Measurements from ENCODE around the gene CLDN7. TPM values are rescaled to one million over a fixed set of nuclear protein-coding genes. Genes with fewer than 3 reads are reported as not detected.

CLDN7 gene
- total RNA-seq, 1 donor from 2014 or later, result 0.40 TPM

- Mint-ChIP-seq H3K9me3 (no peaks in the 10 kb centered on the region), H3K27me3 (peaks cover 43% of the 10 kb centered on the region), H3K27ac (no peak overlapping the region), H3K4me1 (peaks cover 15% of the 10 kb centered on the region), H3K4me3 (peak overlapping the region; percentile 77), H3K36me3 (ENCODE audit: low read depth) (no peaks in the 10 kb centered on the region)
- intact Hi-C loops (cut with micrococcal nuclease), result no loop called here
- DNase-seq, result peak; percentile 75
These were observed 31.7 kb upstream of the CLDN7 start for GRCh38 chr17:7293816-7294613.

GRCh38 chr17:7293159-7293558, 30.9 kb upstream of the CLDN7 start:
- H3K4me3 Mint-ChIP-seq, result peak overlapping the region; percentile 30
- peaks cover 46% of the 10 kb centered on the region for H3K27me3 Mint-ChIP-seq
- H3K36me3 Mint-ChIP-seq (ENCODE audit: low read depth), result no peaks in the 10 kb centered on the region
- no peaks in the 10 kb centered on the region for H3K9me3 Mint-ChIP-seq
- intact Hi-C loops (cut with micrococcal nuclease), result no loop called here
- peak overlapping the region; percentile 59 for H3K27ac Mint-ChIP-seq
- no peak for DNase-seq
- peaks cover 15% of the 10 kb centered on the region for H3K4me1 Mint-ChIP-seq

DNA sequence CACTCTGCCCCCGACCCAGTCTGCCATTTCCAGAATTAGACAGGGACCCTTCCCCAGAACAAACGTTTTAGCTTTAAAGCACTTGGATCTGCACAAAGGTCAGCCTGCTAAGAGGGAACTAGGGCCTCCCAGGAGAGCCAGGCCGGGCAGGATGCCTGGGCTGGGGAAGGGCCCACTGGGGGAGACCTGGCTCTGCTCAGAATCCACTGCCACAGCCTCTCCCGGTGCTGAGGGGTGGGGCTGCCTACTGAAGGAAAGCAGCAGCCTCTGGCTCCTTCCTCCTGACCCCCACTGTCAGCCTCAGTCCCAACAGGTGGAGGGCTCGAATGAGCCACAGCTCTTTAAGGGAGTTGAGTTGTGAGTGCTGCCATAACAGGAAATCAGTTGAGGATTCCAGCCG, 30.5 kb upstream of the CLDN7 start:
- Mint-ChIP-seq H3K27ac (peak overlapping the region; percentile 59), H3K4me1 (peaks cover 15% of the 10 kb centered on the region), H3K36me3 (ENCODE audit: low read depth) (no peaks in the 10 kb centered on the region), H3K4me3 (no peak overlapping the region), H3K9me3 (no peaks in the 10 kb centered on the region), H3K27me3 (peaks cover 49% of the 10 kb centered on the region)
- intact Hi-C loops (cut with micrococcal nuclease), result no loop called here
- peak; percentile 57 for DNase-seq

DNA sequence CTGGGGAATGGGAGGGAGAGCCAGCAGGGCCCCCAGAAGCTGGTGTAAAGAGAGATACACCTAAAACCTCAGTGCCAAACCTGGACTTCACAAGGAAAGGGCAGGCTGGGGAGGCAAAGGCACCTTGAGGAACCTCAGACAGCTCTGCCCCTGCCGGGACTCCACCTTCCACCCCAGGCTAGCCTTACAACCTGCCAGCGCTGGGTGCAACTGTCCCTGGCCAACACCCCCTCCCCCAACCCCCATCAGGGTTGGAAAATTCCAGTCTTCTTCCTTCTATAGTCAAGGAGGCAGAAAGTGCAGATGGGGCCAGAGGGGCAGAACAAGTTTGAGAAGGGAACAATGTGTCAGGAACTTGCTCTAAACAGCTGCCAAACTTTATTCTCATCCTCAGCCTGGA, 29.9 kb upstream of the CLDN7 start:
- H3K4me1 Mint-ChIP-seq, result peaks cover 15% of the 10 kb centered on the region
- H3K9me3 Mint-ChIP-seq, result no peaks in the 10 kb centered on the region
- no peak overlapping the region for H3K4me3 Mint-ChIP-seq
- H3K36me3 Mint-ChIP-seq (ENCODE audit: low read depth), result no peaks in the 10 kb centered on the region
- no peak overlapping the region for H3K27ac Mint-ChIP-seq
- intact Hi-C loops (cut with micrococcal nuclease), result no loop called here
- peaks cover 52% of the 10 kb centered on the region for H3K27me3 Mint-ChIP-seq
- DNase-seq, result no peak

- Mint-ChIP-seq H3K4me3 (no peak overlapping the region), H3K27ac (no peak overlapping the region), H3K9me3 (no peaks in the 10 kb centered on the region), H3K27me3 (peaks cover 50% of the 10 kb centered on the region), H3K36me3 (ENCODE audit: low read depth) (no peaks in the 10 kb centered on the region), H3K4me1 (peaks cover 8% of the 10 kb centered on the region)
- no peak for DNase-seq
- intact Hi-C loops (cut with micrococcal nuclease), result no loop called here
These were observed 28.4 kb upstream of the CLDN7 start for GRCh38 chr17:7290685-7291084.

DNA sequence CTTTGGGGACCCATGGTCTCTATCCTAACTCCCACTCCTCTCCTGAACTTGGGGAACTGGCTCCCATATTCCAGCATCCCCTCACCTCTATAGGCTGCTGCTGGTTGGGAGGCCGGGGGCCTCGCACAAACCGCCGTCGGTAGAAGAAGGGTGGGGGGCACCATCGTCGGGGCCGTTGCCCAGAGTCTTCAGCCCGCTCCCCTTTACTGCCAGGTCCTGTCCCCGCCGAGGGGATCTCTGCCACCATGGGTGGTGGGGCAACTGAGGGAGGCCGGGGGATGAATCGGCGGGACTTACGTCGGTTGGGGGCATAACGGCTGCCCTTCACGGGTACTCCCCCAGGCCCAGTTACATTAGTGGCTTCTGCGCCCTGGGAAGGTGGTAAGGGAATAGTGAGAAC, 27.9 kb upstream of the CLDN7 start:
- H3K9me3 Mint-ChIP-seq, result no peaks in the 10 kb centered on the region
- H3K27me3 Mint-ChIP-seq, result peaks cover 47% of the 10 kb centered on the region
- no peak overlapping the region for H3K27ac Mint-ChIP-seq
- H3K36me3 Mint-ChIP-seq (ENCODE audit: low read depth), result no peaks in the 10 kb centered on the region
- peaks cover 6% of the 10 kb centered on the region for H3K4me1 Mint-ChIP-seq
- no peak overlapping the region for H3K4me3 Mint-ChIP-seq
- no peak for DNase-seq
- intact Hi-C loops (cut with micrococcal nuclease), result no loop called here

GRCh38 chr17:7289256-7290032, 27.2 kb upstream of the CLDN7 start:
- Mint-ChIP-seq H3K4me1 (peaks cover 2% of the 10 kb centered on the region), H3K36me3 (ENCODE audit: low read depth) (no peaks in the 10 kb centered on the region), H3K4me3 (no peak overlapping the region), H3K27ac (no peak overlapping the region), H3K27me3 (peaks cover 44% of the 10 kb centered on the region), H3K9me3 (no peaks in the 10 kb centered on the region)
- intact Hi-C loops (cut with micrococcal nuclease), result no loop called here
- no peak for DNase-seq

- H3K9me3 Mint-ChIP-seq, result no peaks in the 10 kb centered on the region
- H3K27me3 Mint-ChIP-seq, result peaks cover 38% of the 10 kb centered on the region
- no peaks in the 10 kb centered on the region for H3K36me3 Mint-ChIP-seq (ENCODE audit: low read depth)
- no peak overlapping the region for H3K27ac Mint-ChIP-seq
- no peak overlapping the region for H3K4me3 Mint-ChIP-seq
- H3K4me1 Mint-ChIP-seq, result peaks cover 6% of the 10 kb centered on the region
- DNase-seq, result no peak
- intact Hi-C loops (cut with micrococcal nuclease), result no loop called here
These were observed 23.4 kb upstream of the CLDN7 start for GRCh38 chr17:7285679-7286078.

DNA sequence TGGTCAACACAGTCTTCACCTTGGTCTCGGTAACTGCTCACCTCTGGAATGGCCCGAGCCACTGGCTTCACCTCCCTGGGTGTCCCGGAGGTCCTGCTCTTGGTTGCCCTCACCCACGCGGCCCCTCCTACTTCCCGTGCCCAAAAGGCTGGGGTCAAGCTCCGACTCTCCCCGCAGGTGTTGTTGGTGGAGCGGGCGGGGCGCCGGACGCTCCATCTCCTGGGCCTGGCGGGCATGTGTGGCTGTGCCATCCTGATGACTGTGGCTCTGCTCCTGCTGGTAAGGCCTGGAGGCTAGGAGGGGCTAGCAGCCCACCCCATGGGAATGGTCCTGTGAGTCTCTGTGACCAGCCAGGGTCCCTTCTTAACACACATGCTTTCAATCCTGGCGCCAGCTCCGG, 22.6 kb upstream of the CLDN7 start:
- H3K9me3 Mint-ChIP-seq, result no peaks in the 10 kb centered on the region
- peaks cover 10% of the 10 kb centered on the region for H3K4me1 Mint-ChIP-seq
- H3K27ac Mint-ChIP-seq, result no peak overlapping the region
- intact Hi-C loops (cut with micrococcal nuclease), result no loop called here
- DNase-seq, result no peak
- H3K4me3 Mint-ChIP-seq, result no peak overlapping the region
- H3K36me3 Mint-ChIP-seq (ENCODE audit: low read depth), result no peaks in the 10 kb centered on the region
- peaks cover 42% of the 10 kb centered on the region for H3K27me3 Mint-ChIP-seq

GRCh38 chr17:7283471-7284216, 21.4 kb upstream of the CLDN7 start:
- H3K4me1 Mint-ChIP-seq, result peaks cover 10% of the 10 kb centered on the region
- peak overlapping the region; percentile 7 for H3K4me3 Mint-ChIP-seq
- DNase-seq, result no peak
- intact Hi-C loops (cut with micrococcal nuclease), result no loop called here
- no peak overlapping the region for H3K27ac Mint-ChIP-seq
- H3K9me3 Mint-ChIP-seq, result no peaks in the 10 kb centered on the region
- H3K36me3 Mint-ChIP-seq (ENCODE audit: low read depth), result no peaks in the 10 kb centered on the region
- peaks cover 44% of the 10 kb centered on the region for H3K27me3 Mint-ChIP-seq

DNA sequence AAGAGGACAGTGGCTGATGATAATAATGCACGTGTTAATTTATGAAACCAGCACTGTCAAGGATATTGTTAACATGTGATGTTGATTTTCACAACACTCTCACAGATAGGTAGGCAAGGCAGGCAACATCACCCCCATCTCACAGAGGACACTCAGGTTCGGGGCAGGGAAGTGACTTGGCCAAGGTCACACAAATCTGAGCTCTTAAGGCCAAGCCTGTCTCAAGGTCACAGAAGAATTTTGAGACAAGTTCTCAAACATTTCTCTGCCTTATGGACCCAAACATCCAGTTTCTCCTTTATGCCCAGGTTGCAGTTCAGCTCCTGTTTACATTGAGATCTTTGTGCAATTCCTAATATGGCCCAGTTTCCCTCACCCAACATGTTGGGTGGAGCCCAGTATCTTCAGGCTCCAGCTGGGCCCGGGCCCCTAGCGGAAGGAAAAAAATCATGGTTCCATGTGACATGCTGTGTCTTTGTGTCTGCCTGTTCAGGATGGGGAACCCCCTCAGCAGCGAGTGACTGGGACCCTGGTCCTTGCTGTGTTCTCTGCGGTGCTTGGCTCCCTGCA, 20.6 kb upstream of the CLDN7 start:
- intact Hi-C loops (cut with micrococcal nuclease), result no loop called here
- Mint-ChIP-seq H3K4me1 (peaks cover 10% of the 10 kb centered on the region), H3K36me3 (ENCODE audit: low read depth) (no peaks in the 10 kb centered on the region), H3K9me3 (no peaks in the 10 kb centered on the region), H3K27ac (no peak overlapping the region), H3K4me3 (peak overlapping the region; percentile 6), H3K27me3 (peaks cover 39% of the 10 kb centered on the region)
- DNase-seq, result no peak

- peaks cover 10% of the 10 kb centered on the region for H3K4me1 Mint-ChIP-seq
- intact Hi-C loops (cut with micrococcal nuclease), result loop anchor here (1.0 to 2.0 kb wide), 3 partner anchors 19 to 71 kb away; partner anchors contain the start of genes CLDN7, EIF5A and KCTD11
These were observed 19.9 kb upstream of the CLDN7 start for GRCh38 chr17:7281953-7282751.

More at GRCh38 chr17:7281953-7282751, 19.9 kb upstream of the CLDN7 start:
- no peak for DNase-seq
- H3K27me3 Mint-ChIP-seq, result peaks cover 35% of the 10 kb centered on the region
- H3K27ac Mint-ChIP-seq, result no peak overlapping the region
- H3K9me3 Mint-ChIP-seq, result no peaks in the 10 kb centered on the region
- no peaks in the 10 kb centered on the region for H3K36me3 Mint-ChIP-seq (ENCODE audit: low read depth)
- peak overlapping the region; percentile 84 for H3K4me3 Mint-ChIP-seq
